Endothelial cell (in vitro differentiated cells): ENCODE data around the gene AGRP. TPM values are rescaled to one million over a fixed set of nuclear protein-coding genes. Genes with fewer than 3 reads are reported as not detected.

ENCODE experiments used
- DNase-seq: peaks from one replicate; pipeline ENCODE4 v3.0.0; 2021; ENCODE audit warnings: low spot score
- H3K27ac Mint-ChIP-seq: one replicate; pipeline ENCODE4 v1.8.0; 2021; ENCODE audit warnings: mixed read lengths, inconsistent platforms; ENCODE audit not compliant: unreplicated experiment
- H3K27me3 Mint-ChIP-seq: one replicate; pipeline ENCODE4 v1.8.0; 2021; ENCODE audit warnings: mild to moderate bottlenecking, moderate library complexity, mixed read lengths, inconsistent platforms; ENCODE audit not compliant: unreplicated experiment
- H3K36me3 Mint-ChIP-seq: one replicate; pipeline ENCODE4 v1.8.0; 2021; ENCODE audit warnings: mild to moderate bottlenecking, low read depth, mixed read lengths, inconsistent platforms; ENCODE audit not compliant: unreplicated experiment
- H3K4me1 Mint-ChIP-seq: one replicate; pipeline ENCODE4 v1.8.0; 2021; ENCODE audit warnings: mild to moderate bottlenecking, mixed read lengths, inconsistent platforms; ENCODE audit not compliant: unreplicated experiment
- H3K4me3 Mint-ChIP-seq: one replicate; pipeline ENCODE4 v1.8.0; 2021; ENCODE audit warnings: mild to moderate bottlenecking, mixed read lengths, inconsistent platforms; ENCODE audit not compliant: unreplicated experiment
- H3K9me3 Mint-ChIP-seq: one replicate; pipeline ENCODE4 v1.8.0; 2021; ENCODE audit warnings: mixed read lengths, inconsistent platforms; ENCODE audit not compliant: unreplicated experiment
- CTCF ChIP-seq: fragments of 200-600 bp; sonication (generic); IDR thresholded peaks from one replicate; pipeline ENCODE4 v1.5.0; 2021; ENCODE audit warnings: antibody characterized with exemption; ENCODE audit not compliant: unreplicated experiment
- total RNA-seq: library from RNA; stranded (reverse); fragmentation: NEBNext Ultra II Directional; extraction: Animal tissue kit (Norgen Biotek cat#: 25700); gene quantifications from one replicate; pipeline ENCODE4 v1.2.1, GENCODE V29; 2021; ENCODE audit not compliant: unreplicated experiment

AGRP gene
- total RNA-seq, 1 donor from 2014 or later = not detected

- Mint-ChIP-seq H3K36me3 (no peaks in the 10 kb centered on the region), H3K4me3 (peak overlapping the region; percentile 90), H3K27ac (no peak overlapping the region), H3K9me3 (no peaks in the 10 kb centered on the region), H3K27me3 (peaks cover 39% of the 10 kb centered on the region), H3K4me1 (peaks cover 25% of the 10 kb centered on the region)
- DNase-seq = no peak
- TF ChIP-seq CTCF = peak; percentile 12
Observed at GRCh38 chr16:67528870-67529581, 45.7 kb upstream of the AGRP start.

GRCh38 chr16:67528222-67528869, 45.0 kb upstream of the AGRP start, which contains the start of gene RIPOR1:
TSS of gene RIPOR1 (plus strand) at chr16:67528829. CDS start at chr16:67538447, 9,618 bp downstream.
- no peak for TF ChIP-seq CTCF
- Mint-ChIP-seq H3K9me3 (no peaks in the 10 kb centered on the region), H3K27me3 (peaks cover 42% of the 10 kb centered on the region), H3K36me3 (no peaks in the 10 kb centered on the region), H3K4me1 (peaks cover 23% of the 10 kb centered on the region), H3K27ac (peak within 1 kb of the TSS; percentile 52), H3K4me3 (peak within 1 kb of the TSS; percentile 90)
- DNase-seq = no peak

- Mint-ChIP-seq H3K4me1 (peaks cover 15% of the 10 kb centered on the region), H3K27me3 (peaks cover 29% of the 10 kb centered on the region), H3K36me3 (no peaks in the 10 kb centered on the region), H3K9me3 (no peaks in the 10 kb centered on the region), H3K4me3 (no peak overlapping the region), H3K27ac (no peak overlapping the region)
- no peak for DNase-seq
- TF ChIP-seq CTCF = no peak
Observed at GRCh38 chr16:67526149-67526791, 42.9 kb upstream of the AGRP start.

GRCh38 chr16:67525176-67525860, 42.0 kb upstream of the AGRP start:
- no peak for TF ChIP-seq CTCF
- Mint-ChIP-seq H3K27me3 (peaks cover 25% of the 10 kb centered on the region), H3K27ac (peak overlapping the region; percentile 24), H3K9me3 (no peaks in the 10 kb centered on the region), H3K36me3 (no peaks in the 10 kb centered on the region), H3K4me1 (peaks cover 8% of the 10 kb centered on the region), H3K4me3 (no peak overlapping the region)
- no peak for DNase-seq
